SK-N-MC (cell line): ENCODE measurements around the gene POMT2.

Experiments used
- EZH2 ChIP-seq: fragments of 200-600 bp; sonication (generic); IDR thresholded peaks from one replicate; pipeline ENCODE4 v1.6.1; 2017; ENCODE audit warnings: antibody characterized with exemption
- FOXP2 ChIP-seq: optimal IDR thresholded peaks from 2 replicates; pipeline ENCODE3; 2011; ENCODE audit warnings: mild to moderate bottlenecking, moderate library complexity; ENCODE audit not compliant: insufficient read depth; ENCODE audit errors: extremely low read length, control extremely low read depth
- POLR2AphosphoS5 ChIP-seq: IDR thresholded peaks from 2 replicates; pipeline ENCODE4 v1.6.1; 2012; ENCODE audit warnings: mild to moderate bottlenecking, low read depth, low read length, borderline replicate concordance

DNA sequence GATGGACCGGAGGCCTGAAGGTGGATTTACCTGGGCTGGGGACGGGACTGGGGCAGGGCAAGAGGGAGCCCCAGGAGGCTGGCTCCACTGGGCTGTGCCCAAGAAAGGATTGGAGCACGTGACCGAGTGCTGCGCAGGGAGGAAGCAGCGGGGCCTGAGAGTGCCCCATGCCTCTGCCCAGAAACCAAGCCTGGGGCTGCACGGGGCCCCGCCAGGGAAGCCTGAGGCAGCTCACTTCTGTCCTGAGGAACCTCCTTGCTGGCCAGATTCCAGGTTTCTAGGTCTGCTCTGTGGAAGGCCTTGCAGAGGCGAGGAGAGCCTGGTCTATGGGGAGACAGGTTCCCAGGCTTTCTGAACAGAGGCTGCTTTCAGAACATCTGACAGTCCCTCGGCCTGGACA lies 60.1 kb downstream of the POMT2 start:
- no peak for TF ChIP-seq EZH2
- TF ChIP-seq POLR2AphosphoS5, result no peak
- no peak for TF ChIP-seq FOXP2
